Subcutaneous adipose tissue (tissue), 4 donors: ENCODE results near the gene NKAIN2. TPM values are rescaled to one million over a fixed set of nuclear protein-coding genes. Genes with fewer than 3 reads are reported as not detected.

Source experiments
- CTCF ChIP-seq: fragments of 450-650 bp; IDR thresholded peaks from one replicate; pipeline ENCODE4 v1.5.1; 2016; ENCODE audit warnings: low read depth, mild to moderate bottlenecking, control low read depth, antibody characterized with exemption, moderate library complexity
- total RNA-seq, 4 donors: library from RNA; depleted of rRNA; stranded (reverse); fragments of >200 nt; gene quantifications; one replicate each; pipeline ENCODE4 v1.1.0, GENCODE V29; 2016

NKAIN2 gene
- total RNA-seq, 4 donors from 2014 or later = not detected

DNA sequence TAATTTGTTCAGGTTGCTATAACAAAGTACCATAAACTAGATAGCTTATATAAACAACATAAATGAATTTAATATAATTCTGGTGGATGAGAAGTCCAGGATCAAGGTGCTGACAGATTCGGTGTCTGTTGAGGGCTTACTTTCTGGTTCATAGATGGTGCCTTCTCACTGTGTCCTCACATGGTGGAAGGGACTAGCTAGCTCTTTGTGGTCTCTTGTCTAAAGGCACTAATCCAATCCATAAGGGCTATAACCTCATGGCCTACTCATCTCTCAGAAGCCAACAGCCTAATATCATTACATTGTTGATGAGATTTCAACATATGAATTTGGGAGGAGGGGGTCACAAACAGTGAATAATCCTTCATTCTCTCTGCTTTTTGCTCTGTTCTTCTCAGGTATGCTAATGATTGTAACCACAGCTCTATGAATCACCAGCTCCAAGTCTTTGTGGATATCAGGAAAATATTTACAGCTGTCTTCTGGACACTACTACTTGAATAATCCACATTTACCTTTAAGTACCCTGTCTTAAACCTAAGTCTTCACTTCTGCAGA is 122.3 kb downstream of the NKAIN2 start:
- no peak for TF ChIP-seq CTCF

- no peak for TF ChIP-seq CTCF
Measured at GRCh38 chr6:123928529-123928928, 124.9 kb downstream of the NKAIN2 start.

DNA sequence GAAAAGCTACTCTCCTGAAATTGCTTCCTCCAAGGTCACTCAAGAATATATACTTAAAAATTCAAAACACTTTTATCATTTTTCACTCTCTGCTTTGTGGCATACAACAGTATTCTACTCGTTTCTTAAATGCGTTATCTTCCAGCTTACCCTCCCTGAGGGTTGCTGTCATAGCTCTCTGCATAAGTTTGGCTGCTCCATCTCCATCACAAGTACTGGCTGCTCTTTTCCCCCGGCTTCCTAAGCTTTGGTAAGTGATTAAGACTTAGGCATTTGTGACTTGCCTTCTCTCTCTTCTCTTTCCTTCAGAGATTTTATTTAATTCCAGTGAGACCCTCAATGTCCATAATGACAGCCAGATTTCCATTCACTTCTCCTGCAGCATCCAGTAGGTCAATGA is 128.3 kb downstream of the NKAIN2 start:
- no peak for TF ChIP-seq CTCF

DNA sequence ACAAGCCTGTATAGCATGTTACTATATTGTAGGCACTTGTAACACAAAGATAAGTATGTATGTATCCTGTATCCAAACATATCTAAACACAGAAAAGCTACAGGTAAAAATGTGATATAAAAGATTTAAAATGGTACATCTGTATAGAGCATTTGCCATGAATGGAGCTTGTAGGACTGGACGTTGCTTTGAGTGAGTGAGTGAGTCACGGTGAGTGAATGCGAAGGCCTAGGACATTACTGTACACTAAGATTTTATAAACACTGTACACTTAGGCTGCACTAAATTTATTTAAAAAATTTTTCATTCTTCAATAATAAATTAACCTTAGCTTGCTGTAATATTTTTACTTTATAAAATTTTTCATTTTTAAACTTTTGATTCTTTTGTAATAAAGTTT is 136.9 kb downstream of the NKAIN2 start:
- no peak for TF ChIP-seq CTCF

DNA sequence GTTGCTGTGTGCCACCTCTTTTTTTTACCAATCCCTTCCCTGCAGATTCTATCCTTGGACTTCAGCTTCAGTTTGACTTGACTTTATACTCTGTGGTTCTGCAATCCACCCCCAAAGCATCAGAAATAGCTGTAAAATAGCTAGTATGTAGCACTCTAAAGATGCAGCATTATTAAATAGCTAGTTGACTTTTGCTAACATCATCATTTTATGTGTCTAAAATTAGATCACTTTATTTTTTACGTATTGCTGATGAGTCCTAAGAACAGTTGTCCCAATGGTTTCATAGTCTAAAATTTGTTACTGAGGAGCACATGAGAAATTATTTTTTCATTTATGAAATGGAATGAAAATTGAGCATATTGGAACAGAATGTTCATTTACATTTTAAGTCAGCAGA is 138.2 kb downstream of the NKAIN2 start:
- TF ChIP-seq CTCF = no peak

DNA sequence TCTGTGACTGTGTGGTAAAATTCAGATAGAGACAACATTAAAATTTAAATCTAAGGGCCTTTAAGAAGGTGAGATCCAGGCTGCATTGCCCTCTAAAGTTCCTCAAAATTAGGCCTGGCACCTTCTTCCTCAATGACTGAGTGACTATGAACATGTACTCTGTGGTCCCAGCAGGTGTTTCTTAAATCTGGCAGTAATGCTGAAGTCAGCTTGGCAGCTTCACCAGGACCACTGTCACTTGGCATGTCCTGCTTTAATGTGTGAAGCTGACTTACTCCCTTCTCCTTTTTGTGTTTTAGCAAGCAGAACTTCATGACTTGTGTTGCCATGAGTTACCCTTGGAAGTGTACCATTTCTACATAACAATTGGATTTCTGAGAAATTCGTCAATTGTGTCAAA is 141.7 kb downstream of the NKAIN2 start:
- TF ChIP-seq CTCF = no peak

DNA sequence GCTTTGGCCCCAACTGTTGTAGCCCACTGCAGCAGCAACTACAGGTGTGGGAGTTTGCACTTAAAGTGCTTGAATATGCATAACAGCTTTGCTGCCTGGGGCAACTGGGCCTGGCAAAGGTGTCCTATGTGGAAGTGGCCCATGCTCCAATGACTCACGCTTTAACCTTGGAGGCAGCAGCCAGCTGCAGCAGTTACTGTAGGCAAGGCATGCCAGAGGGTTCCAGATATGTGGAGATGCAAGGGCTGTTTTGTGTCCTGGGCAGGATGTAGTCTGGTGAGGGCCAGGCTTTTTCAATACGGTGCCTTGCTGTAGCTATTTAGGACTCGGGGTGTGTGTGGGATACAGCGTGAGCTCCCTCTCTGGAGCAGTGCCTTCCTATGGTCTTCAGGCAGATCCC is 150.3 kb downstream of the NKAIN2 start:
- no peak for TF ChIP-seq CTCF
